GM19193 (cell line): ENCODE data around the gene TACR1.

Experiments used
- POLR2A ChIP-seq: IDR thresholded peaks from 4 replicates; pipeline ENCODE4 v1.6.1; 2011; ENCODE audit not compliant: insufficient read depth, insufficient read length; ENCODE audit errors: extremely low read depth

The TACR1 gene

GRCh38 chr2:75027886-75028285 lies 171.4 kb downstream of the TACR1 start:
- TF ChIP-seq POLR2A, result no peak

GRCh38 chr2:75025633-75026380 lies 173.5 kb downstream of the TACR1 start:
- no peak for TF ChIP-seq POLR2A

DNA sequence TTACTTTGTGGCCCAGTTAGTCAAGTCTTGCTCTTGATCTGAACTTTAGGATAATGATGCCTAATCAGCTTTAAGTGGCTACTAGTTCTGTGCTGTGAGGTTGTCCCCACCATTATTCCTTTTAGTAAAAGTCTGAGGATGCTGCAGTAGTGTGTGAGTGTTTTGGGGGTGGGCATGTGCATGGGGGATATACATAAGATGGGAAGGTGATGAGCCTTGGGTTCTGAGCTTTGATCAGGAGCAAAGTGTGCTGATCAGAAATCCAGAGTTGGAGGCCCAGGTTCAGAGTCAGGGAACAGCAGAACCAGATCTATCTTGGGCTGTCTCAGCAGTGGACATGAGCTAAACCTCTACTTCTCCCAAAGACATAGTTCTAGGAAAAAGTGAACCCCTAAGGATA lies 174.1 kb downstream of the TACR1 start:
- TF ChIP-seq POLR2A, result no peak

- TF ChIP-seq POLR2A, result no peak
Measured at GRCh38 chr2:75023666-75024455, 175.5 kb downstream of the TACR1 start.

GRCh38 chr2:75022516-75022915 lies 176.8 kb downstream of the TACR1 start:
- TF ChIP-seq POLR2A, result no peak

- no peak for TF ChIP-seq POLR2A
Measured at GRCh38 chr2:75021672-75022071, 177.6 kb downstream of the TACR1 start.

DNA sequence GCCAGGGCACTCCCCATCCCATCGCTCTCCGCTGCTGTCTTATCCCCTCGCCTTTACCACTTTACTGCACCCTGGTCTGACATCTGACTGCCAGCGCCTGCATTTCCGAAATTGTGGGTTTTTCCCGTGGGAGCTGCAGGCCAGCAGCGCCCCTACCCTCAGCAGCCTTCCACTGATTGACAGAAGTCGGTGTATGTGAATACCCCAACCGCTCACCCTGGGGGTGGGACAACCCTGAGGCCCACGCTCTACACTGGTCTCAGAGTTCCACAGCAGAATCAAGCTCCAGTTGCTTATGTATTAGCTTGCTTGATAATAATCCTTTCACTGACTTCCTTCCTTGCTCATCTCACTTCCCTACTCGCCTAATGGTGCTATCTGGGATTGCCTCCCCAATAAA lies 178.8 kb downstream of the TACR1 start:
- no peak for TF ChIP-seq POLR2A

GRCh38 chr2:75019790-75020189 lies 179.5 kb downstream of the TACR1 start:
- no peak for TF ChIP-seq POLR2A

- TF ChIP-seq POLR2A, result no peak
Measured at GRCh38 chr2:75018162-75018561, 181.2 kb downstream of the TACR1 start.

GRCh38 chr2:75012080-75012479 lies 187.2 kb downstream of the TACR1 start:
- no peak for TF ChIP-seq POLR2A

DNA sequence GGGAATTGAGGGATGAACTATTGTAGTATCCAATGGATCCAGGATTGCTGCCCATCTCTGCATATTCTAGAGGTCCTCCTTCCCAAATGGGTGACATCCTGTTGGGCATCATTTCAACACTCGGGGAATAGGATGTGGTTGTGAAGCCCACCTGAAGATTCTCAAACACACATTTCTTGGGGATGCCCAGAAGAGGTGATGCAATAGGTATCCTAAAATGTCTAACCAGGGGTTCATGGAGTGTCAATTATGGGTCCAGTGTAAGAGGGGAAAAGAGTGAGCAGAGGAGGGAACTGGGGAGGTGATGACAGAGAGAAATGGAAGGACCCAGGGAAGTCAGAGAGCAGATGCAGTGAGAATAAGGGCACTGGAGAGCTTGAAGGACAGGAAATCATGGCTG lies 188.7 kb downstream of the TACR1 start:
- TF ChIP-seq POLR2A, result no peak

DNA sequence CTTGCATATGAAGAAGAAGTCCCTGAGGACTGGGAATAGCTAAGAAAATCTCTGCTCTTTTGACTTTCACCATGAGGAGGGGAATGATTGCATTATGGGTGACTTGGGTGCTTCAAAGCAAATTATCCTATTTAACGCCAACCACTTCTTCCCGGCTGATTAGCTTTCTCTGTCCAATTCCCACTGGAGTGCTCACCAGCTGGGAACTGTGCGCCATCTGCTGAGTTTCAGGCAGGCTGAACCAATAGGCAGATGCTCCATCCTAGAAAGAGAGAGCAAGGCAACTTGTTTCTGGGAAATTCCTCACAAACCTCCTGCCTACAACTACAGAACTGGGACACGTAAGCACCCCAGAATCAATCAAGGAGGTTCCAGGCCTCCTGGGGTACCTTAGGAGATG lies 191.5 kb downstream of the TACR1 start:
- TF ChIP-seq POLR2A, result no peak

- TF ChIP-seq POLR2A, result no peak
Measured at GRCh38 chr2:75007061-75007460, 192.3 kb downstream of the TACR1 start.

GRCh38 chr2:75006041-75006440 lies 193.3 kb downstream of the TACR1 start:
- no peak for TF ChIP-seq POLR2A

GRCh38 chr2:75003773-75004172 lies 195.5 kb downstream of the TACR1 start:
- no peak for TF ChIP-seq POLR2A

- TF ChIP-seq POLR2A, result no peak
Measured at GRCh38 chr2:75003276-75003675, 196.0 kb downstream of the TACR1 start.
